PFSK-1 (cell line): Measurements from ENCODE around the gene TJP2.

Experiments used
- FOXP2 ChIP-seq: optimal IDR thresholded peaks from 2 replicates; pipeline ENCODE3; 2011; ENCODE audit warnings: borderline replicate concordance, control low read depth, inconsistent platforms; ENCODE audit not compliant: insufficient read depth; ENCODE audit errors: extremely low read length, extremely low read depth
- POLR2AphosphoS5 ChIP-seq: IDR thresholded peaks from 2 replicates; pipeline ENCODE4 v1.6.1; 2012; ENCODE audit warnings: low read depth, mild to moderate bottlenecking, control low read depth, low read length, moderate library complexity
- REST ChIP-seq, 2 experiments: IDR thresholded peaks; 2 replicates each; pipeline versions ENCODE4 v1.6.1 to v1.8.0; 2011 to 2012; ENCODE audit warnings: low read depth in 2 of 2, low read length in 2 of 2, control low read depth in 1 of 2, inconsistent platforms in 1 of 2, mild to moderate bottlenecking in 1 of 2, moderate library complexity in 1 of 2; ENCODE audit not compliant: insufficient read depth in 1 of 2
- SIN3A ChIP-seq: IDR thresholded peaks from 2 replicates; pipeline ENCODE4 v1.6.1; 2012; ENCODE audit warnings: mild to moderate bottlenecking, low read length, moderate library complexity, borderline replicate concordance; ENCODE audit not compliant: insufficient read depth
- TAF1 ChIP-seq: IDR thresholded peaks from 2 replicates; pipeline ENCODE4 v1.6.1; 2012; ENCODE audit warnings: low read length, control low read depth, borderline replicate concordance; ENCODE audit not compliant: insufficient read depth

The TJP2 gene

GRCh38 chr9:69197687-69198086 lies 23.6 kb downstream of the TJP2 start:
- TF ChIP-seq SIN3A: no peak
- no peak for TF ChIP-seq TAF1
- TF ChIP-seq POLR2AphosphoS5: no peak
- TF ChIP-seq FOXP2: no peak
- TF ChIP-seq REST (IDR thresholded peaks at IDR 0.05; ENCODE audit: insufficient read depth in 1 of 2, low read depth in 2 of 2, low read length in 2 of 2): no peak

- TF ChIP-seq TAF1: no peak
- no peak for TF ChIP-seq SIN3A
- no peak for TF ChIP-seq REST (IDR thresholded peaks at IDR 0.05; ENCODE audit: insufficient read depth in 1 of 2, low read depth in 2 of 2, low read length in 2 of 2)
- TF ChIP-seq POLR2AphosphoS5: no peak
- no peak for TF ChIP-seq FOXP2
These were observed 24.6 kb downstream of the TJP2 start for GRCh38 chr9:69198521-69199220.

- TF ChIP-seq FOXP2 (no peak), TAF1 (no peak), SIN3A (no peak), REST (IDR thresholded peaks at IDR 0.05; ENCODE audit: insufficient read depth in 1 of 2, low read depth in 2 of 2, low read length in 2 of 2) (no peak), POLR2AphosphoS5 (no peak)
These were observed 25.8 kb downstream of the TJP2 start for GRCh38 chr9:69199769-69200470.

GRCh38 chr9:69202556-69202955 lies 28.5 kb downstream of the TJP2 start:
- TF ChIP-seq TAF1: no peak
- TF ChIP-seq FOXP2: no peak
- TF ChIP-seq SIN3A: no peak

GRCh38 chr9:69204326-69204725 lies 30.2 kb downstream of the TJP2 start:
- TF ChIP-seq SIN3A (no peak), REST (IDR thresholded peaks at IDR 0.05; ENCODE audit: insufficient read depth in 1 of 2, low read depth in 2 of 2, low read length in 2 of 2) (no peak), POLR2AphosphoS5 (no peak), FOXP2 (no peak), TAF1 (no peak)
